Epithelial cell of esophagus (primary cell): ENCODE measurements around the gene SLC39A5.
A peak's percentile ranks its signal among the peaks of the same experiment; 100 is the strongest.

Experiments used
- DNase-seq: peaks from one replicate; pipeline ENCODE4 v3.0.0; 2010; ENCODE audit warnings: low read depth
- H3K4me3 ChIP-seq: 2 replicates; pipeline ENCODE4 v1.5.1; 2011; ENCODE audit warnings: mild to moderate bottlenecking, low read length, control low read depth
- TF ChIP-seq, protein P1 (sequence below): IDR thresholded peaks from 2 replicates; pipeline ENCODE4 v1.5.1; 2011; ENCODE audit warnings: low read depth, mild to moderate bottlenecking, low read length, control low read depth, inconsistent platforms; ENCODE audit not compliant: insufficient read depth; ENCODE audit errors: missing control alignments

The SLC39A5 gene

DNA sequence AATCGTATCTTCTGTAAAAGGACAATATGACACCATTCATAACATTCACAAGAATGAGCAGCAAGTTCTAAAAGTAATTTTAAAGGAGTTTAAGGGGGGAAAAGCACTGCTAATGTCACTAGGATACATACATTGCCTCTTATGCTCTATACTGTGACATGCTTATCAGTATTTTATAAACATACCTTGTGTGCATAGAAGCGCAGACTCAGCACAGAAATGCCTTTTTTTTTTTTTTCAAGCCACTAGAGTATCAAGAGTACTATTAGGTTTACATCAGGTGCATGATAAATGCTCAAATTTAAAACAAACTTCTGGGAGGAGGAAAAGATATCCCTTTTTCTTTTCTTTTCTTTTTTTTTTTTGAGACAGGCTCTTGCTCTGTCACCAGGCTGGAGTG is 27.0 kb upstream of the SLC39A5 start:
- no peak overlapping the region for H3K4me3 ChIP-seq
- TF ChIP-seq, protein P1, sequence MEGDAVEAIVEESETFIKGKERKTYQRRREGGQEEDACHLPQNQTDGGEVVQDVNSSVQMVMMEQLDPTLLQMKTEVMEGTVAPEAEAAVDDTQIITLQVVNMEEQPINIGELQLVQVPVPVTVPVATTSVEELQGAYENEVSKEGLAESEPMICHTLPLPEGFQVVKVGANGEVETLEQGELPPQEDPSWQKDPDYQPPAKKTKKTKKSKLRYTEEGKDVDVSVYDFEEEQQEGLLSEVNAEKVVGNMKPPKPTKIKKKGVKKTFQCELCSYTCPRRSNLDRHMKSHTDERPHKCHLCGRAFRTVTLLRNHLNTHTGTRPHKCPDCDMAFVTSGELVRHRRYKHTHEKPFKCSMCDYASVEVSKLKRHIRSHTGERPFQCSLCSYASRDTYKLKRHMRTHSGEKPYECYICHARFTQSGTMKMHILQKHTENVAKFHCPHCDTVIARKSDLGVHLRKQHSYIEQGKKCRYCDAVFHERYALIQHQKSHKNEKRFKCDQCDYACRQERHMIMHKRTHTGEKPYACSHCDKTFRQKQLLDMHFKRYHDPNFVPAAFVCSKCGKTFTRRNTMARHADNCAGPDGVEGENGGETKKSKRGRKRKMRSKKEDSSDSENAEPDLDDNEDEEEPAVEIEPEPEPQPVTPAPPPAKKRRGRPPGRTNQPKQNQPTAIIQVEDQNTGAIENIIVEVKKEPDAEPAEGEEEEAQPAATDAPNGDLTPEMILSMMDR, result no peak
- DNase-seq, result no peak

DNA sequence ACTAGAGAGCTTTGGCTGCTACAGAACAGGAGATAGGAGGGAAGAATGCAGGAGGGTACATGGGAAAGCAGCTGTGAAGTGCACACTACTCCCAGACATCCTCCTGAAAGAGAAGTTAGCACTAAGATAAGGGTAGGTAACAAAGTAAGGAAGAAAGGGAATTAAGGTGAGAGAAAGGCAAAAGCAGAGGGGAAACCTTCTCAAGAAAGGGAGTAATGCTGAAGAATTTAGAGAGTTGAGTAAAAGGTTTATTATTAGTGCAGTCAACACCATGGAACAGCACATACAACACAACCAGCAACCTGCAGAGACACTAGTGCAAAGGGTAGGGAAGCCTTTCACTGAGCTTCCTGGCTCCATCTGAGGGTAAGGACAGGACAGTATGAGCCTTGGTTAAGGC is 25.6 kb upstream of the SLC39A5 start:
- H3K4me3 ChIP-seq, result no peak overlapping the region
- TF ChIP-seq, protein P1, result no peak
- DNase-seq, result no peak

- H3K4me3 ChIP-seq, result no peak overlapping the region
- no peak for DNase-seq
- TF ChIP-seq, protein P1, result no peak
These were observed 24.4 kb upstream of the SLC39A5 start for GRCh38 chr12:56205445-56205844.

DNA sequence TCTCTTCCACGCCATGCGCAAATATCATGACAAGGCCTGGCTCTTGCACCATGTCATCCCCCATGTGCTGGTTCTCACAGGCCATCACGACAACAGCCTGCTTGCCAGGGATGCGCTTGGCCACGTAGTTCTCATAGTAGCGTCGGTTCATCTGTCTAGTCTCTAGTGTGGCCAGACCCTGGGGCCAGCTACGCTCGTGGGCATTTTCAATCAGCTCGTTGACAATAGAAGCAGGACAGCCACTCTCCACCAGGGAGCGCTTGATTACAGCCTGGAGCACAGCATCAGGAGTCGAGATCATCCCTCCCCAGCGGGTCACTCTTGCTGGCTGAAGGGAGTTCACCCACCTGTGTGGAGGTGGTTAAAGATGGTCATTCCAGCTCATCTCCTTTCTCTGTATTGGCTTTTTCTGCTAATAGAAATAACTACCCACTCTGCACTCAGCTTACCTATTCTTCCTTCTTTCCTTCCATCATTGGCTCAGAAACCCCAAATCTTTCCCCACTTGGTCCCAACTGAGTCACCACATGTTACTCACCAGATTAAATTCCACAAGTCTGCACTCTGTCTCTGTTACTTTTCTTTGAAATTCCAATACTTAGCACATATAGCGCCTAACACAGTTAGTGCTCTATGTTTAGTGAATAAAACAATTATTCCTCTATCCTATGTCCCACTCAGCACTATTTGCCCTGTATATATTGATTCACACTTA is 23.2 kb upstream of the SLC39A5 start:
- no peak overlapping the region for H3K4me3 ChIP-seq
- peak; percentile 63 for DNase-seq
- TF ChIP-seq, protein P1, result peak; percentile 75

- TF ChIP-seq, protein P1, result no peak
- no peak for DNase-seq
- H3K4me3 ChIP-seq, result no peak overlapping the region
These were observed 21.8 kb upstream of the SLC39A5 start for GRCh38 chr12:56208006-56208405.

- DNase-seq, result no peak
- TF ChIP-seq, protein P1, result no peak
These were observed 17.5 kb upstream of the SLC39A5 start for GRCh38 chr12:56212361-56212760.

GRCh38 chr12:56213878-56214277 is 16.0 kb upstream of the SLC39A5 start:
- TF ChIP-seq, protein P1, result no peak
- no peak for DNase-seq
- no peak overlapping the region for H3K4me3 ChIP-seq

More at GRCh38 chr12:56212361-56212760, 17.5 kb upstream of the SLC39A5 start:
- H3K4me3 ChIP-seq, result no peak overlapping the region
